NCI-H1105 (cell line): ENCODE data around the gene ACTR2.

ENCODE experiments used
- DNase-seq: peaks from one replicate; lab custom pipeline; 2025; lab: John Stamatoyannopoulos, UW

Gene ACTR2

GRCh38 chr2:65278531-65278981 is 50.9 kb downstream of the ACTR2 start:
- no peak for DNase-seq

GRCh38 chr2:65279756-65280155 is 52.1 kb downstream of the ACTR2 start:
- DNase-seq: no peak

GRCh38 chr2:65281627-65282351 is 54.2 kb downstream of the ACTR2 start:
- DNase-seq: no peak

- DNase-seq: no peak
Measured at GRCh38 chr2:65282477-65283053, 54.9 kb downstream of the ACTR2 start.

- no peak for DNase-seq
Measured at GRCh38 chr2:65287364-65287763, 59.7 kb downstream of the ACTR2 start.

- no peak for DNase-seq
Measured at GRCh38 chr2:65291216-65292105, 63.8 kb downstream of the ACTR2 start.

- DNase-seq: no peak
Measured at GRCh38 chr2:65292106-65292400, 64.4 kb downstream of the ACTR2 start.

GRCh38 chr2:65292461-65293011 is 64.9 kb downstream of the ACTR2 start:
- DNase-seq: no peak

GRCh38 chr2:65293376-65293775 is 65.7 kb downstream of the ACTR2 start:
- no peak for DNase-seq

- no peak for DNase-seq
Measured at GRCh38 chr2:65294136-65294535, 66.5 kb downstream of the ACTR2 start.

GRCh38 chr2:65294701-65295100 is 67.1 kb downstream of the ACTR2 start:
- no peak for DNase-seq

GRCh38 chr2:65296971-65297370 is 69.3 kb downstream of the ACTR2 start:
- DNase-seq: no peak

- DNase-seq: no peak
Measured at GRCh38 chr2:65297544-65297943, 69.9 kb downstream of the ACTR2 start.

GRCh38 chr2:65298089-65298488 is 70.5 kb downstream of the ACTR2 start:
- no peak for DNase-seq

GRCh38 chr2:65299246-65299645 is 71.6 kb downstream of the ACTR2 start:
- no peak for DNase-seq

GRCh38 chr2:65300134-65300760 is 72.6 kb downstream of the ACTR2 start:
- no peak for DNase-seq

GRCh38 chr2:65300761-65301711 is 73.4 kb downstream of the ACTR2 start:
- no peak for DNase-seq

- no peak for DNase-seq
Measured at GRCh38 chr2:65305934-65306333, 78.3 kb downstream of the ACTR2 start.

GRCh38 chr2:65309699-65310098 is 82.1 kb downstream of the ACTR2 start:
- DNase-seq: no peak

GRCh38 chr2:65311049-65311448 is 83.4 kb downstream of the ACTR2 start:
- DNase-seq: no peak

GRCh38 chr2:65311596-65311995 is 84.0 kb downstream of the ACTR2 start:
- DNase-seq: no peak
